SK-MEL-5 (cell line): ENCODE results near the gene GPR37L1. TPM values are rescaled to one million over a fixed set of nuclear protein-coding genes. Genes with fewer than 3 reads are reported as not detected.
"Not testable (repeated sequence)": the region's sequence is repeated elsewhere in the genome, so short reads cannot be mapped to it uniquely, and the experiment has no call there.

Experiments used
- DNase-seq: peaks from one replicate; pipeline ENCODE4 v3.0.0-alpha.2; 2016; ENCODE audit warnings: low read depth, low spot score
- in situ Hi-C: cut with HindIII; loops from 2 replicates; pipeline ENCODE4 v1.10.0; 2016; ENCODE audit warnings: low sequenced_read_pairs, high pct_unique_total_duplicates, low pct_unique_long_range_greater_than_20kb
- total RNA-seq: library from RNA; depleted of rRNA; stranded (reverse); fragments of >200 nt; shearing (Covaris generic); gene quantifications from 2 replicates; pipeline ENCODE4 v1.2.3, GENCODE V29; 2014

GPR37L1 gene
- total RNA-seq, 1 experiment from 2014 or later = not detected

DNA sequence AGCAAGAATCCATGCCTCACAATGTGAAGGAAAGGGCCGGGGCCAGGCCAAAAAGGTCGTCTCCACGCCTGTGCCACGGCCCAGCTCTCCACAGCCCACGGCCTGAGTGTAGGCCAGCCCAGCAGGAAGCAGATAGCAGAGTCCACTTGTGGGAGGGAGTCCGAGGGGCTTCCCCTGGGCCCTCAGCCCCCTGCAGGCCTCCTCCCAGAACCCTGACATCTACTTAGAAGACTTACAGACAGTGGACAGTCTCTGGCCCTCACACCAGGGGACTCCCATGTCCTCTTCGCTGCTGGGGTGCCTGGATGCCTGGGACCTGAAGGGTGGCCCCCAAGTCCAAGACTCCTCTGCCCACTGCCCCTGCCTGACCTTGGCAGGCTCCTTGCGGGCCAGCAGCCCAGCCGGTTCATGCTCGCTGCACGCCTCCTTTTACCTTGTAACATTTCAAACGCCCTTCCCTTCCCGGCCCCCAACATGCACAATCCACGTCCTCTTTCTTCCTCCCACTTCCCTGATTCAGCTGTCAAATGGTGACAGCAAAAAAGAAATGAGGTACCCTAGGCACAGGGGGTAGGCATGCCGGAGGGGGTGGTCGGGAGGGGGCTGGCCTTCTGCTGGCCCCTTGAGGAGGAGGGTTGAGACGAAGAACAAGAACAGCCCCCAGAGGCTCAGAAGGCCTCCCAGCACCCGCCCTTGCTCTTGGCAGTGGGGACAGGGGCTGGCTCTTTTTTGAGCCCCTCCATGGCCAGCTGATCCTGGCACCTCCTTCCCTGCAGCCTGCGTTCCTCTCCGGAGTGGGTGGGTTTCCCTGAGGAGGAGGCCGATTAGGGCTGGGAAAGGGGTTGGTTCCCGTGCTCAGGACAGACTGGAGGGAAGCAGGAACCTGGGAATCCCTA is 38.7 kb downstream of the GPR37L1 start:
- no peak for DNase-seq
- in situ Hi-C loops = no loop called here

DNA sequence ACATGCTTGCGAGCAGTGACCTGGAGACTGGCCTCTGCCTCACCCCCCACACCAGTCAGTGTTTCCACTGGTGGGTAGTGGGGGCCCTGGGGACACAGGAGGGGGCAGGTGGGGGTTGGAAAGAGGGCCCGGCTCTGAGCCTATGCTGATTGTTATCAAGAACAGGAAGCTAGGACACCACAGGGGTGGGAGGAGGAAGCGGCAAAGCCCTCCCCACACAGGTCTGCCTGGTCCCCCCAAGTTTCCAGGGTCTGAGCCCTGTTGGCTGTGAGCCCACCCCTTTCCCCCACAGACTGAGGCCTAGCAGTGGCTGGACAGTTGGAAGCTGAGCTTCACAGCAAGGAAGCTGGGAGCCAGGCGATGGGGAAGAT is 39.3 kb downstream of the GPR37L1 start:
- no peak for DNase-seq
- in situ Hi-C loops = no loop called here

DNA sequence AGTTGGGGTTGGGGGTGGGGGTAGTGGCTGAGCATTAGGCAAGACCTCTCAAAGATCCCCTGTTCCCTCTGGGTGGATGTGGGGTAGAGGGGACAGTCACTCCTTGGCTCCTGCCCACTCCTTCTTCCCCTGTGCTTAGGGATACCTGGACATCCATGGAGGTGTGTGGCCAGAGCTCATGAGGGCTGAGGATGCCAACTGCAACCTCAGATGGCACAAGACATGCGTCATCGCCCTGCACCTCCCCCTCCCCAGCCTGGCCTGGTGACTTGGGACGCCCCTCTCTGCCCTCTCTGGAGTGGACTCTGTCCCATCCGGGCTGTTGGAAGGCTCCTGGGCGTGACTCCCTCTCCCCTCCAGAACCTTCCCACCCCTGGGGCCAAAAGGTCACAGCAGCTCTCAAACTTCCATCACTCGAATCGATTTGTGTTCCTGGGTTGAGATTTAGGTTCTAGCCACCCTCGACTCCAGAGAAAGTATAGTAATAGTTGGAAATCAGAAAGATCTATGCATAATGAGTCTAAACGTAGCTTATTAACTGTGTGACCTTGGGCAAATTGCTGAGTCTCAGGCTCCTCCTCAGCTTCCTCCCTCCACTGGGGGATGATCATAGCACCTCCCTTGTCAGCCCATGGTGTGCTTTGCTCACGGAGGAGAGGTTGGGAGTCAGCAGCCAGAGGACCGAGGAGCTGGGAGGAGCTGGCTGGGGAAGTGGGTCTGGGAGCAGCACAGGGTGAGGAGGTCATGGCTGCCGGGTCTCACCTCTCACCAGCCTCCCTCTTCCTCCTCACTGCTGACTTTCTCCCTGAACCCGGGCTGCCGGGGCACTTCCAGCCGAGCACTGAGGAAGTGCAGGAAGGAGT is 39.9 kb downstream of the GPR37L1 start:
- no peak for DNase-seq
- in situ Hi-C loops = no loop called here

DNA sequence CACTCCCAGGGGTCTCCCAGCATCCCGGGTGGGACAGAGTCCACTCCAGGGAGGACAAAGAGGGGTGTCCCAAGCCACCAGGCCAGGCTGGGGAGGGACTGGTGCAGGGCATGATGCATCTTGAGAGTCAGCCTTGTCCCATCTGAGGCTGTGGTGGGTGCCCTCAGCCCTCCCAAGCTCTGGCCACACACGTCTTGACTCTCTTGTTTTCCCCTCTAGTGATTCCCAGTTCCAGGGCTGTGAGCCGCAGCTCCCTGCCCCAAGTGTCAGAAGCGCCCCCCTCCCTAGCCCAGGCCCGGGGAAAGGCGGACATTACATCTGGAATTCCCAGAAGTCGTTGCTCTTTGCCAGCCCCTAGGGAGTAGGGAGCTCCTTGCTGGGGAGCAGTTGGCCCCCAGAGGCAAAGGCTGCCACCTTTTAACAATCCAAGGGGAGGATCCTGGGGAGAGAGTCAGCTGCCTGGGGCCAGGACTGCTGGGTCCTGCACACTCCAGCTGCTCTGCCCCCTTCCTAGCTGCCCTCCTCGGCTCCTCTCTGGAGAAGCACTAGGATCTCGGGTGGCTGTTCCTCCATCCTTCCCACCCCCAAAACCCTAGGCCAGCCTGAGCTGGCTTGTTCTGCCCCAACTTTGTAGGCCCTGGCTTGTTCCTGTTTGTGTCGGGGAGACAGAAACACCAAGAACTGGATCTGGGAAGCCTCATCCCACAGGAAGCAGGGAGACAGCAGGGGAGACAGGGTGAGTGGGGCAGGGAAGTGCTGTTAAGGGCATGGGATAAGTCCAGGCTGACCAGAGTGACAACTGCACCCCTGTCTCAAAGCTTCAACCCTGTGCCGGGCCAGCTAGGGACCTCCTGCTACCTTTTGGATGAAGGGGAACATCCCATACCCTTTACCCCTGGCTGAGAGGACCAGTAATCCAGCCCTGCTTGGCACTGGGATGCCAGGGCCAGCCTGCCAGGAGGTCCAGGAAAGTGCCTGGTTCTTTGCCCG is 40.9 kb downstream of the GPR37L1 start:
- DNase-seq = no peak
- in situ Hi-C loops = no loop called here

DNA sequence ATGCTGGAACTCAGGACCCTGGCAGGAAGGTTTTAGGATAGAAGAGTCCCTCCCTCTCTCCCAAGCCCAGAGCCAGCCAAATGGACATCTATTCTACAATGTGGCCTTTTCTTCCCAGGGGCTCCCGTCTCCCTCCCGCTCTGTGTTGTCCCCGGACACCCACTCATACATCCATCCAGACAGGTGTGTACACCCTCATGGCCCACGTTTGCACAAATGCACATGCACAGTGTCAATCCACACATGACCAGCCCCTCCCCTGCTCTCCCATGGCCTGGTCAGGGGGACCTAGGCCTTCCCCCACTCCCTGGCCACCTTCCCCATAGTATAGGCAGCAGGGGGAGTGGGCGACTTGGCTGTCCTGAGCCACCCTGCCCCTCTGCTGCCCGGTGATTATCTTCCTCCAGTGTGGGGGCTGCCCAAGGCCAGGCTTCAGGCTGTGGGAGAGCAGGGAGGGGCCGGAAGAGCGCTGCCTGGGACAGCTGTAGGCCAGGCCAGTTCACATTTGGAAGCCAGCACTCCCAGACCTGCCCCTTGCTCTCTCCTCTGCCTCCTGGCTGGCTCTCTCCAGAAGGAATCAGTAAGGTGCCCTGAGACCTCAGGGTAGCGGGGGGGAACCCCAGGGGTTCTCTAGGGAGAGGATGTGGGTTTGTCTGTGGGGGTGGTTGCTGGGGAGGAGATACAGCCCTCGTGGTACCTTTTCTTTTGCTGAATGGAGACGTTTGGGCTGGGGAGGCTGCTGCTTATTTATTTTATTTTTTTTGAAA is 41.7 kb downstream of the GPR37L1 start:
- no peak for DNase-seq
- in situ Hi-C loops = no loop called here

DNA sequence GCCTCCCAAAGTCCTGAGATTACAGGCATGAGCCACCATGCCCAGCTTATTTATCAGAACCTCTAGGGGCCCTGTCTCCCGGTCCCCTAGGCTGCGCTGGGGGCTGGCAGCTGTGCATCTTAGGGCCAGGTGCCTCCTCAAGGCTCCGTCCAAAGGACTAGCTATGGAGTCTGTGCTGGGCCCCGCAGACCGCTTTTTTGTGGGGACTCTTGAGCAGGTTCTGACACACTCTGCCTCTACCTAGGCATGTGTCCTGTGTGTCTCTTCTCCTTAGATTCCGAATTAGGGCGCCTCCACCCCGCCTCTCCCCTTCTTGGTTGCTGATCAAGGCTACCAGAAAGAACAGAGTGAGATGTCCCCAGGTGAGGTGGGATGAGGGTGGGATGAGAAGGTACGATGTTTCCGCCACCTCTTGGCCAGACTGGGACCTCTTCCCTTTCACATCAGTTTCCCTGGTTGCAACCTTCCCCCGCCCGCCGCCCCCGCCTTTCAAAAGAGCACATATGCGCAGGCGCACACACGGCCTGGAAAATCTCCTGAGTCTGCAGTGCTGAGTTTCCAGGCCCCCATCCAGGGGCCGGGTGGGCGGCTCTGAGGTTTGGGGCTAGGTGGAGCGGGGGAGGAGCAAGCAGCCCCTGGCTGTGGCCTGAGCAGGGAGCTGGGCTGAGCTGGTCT is 42.7 kb downstream of the GPR37L1 start:
- DNase-seq = no peak

DNA sequence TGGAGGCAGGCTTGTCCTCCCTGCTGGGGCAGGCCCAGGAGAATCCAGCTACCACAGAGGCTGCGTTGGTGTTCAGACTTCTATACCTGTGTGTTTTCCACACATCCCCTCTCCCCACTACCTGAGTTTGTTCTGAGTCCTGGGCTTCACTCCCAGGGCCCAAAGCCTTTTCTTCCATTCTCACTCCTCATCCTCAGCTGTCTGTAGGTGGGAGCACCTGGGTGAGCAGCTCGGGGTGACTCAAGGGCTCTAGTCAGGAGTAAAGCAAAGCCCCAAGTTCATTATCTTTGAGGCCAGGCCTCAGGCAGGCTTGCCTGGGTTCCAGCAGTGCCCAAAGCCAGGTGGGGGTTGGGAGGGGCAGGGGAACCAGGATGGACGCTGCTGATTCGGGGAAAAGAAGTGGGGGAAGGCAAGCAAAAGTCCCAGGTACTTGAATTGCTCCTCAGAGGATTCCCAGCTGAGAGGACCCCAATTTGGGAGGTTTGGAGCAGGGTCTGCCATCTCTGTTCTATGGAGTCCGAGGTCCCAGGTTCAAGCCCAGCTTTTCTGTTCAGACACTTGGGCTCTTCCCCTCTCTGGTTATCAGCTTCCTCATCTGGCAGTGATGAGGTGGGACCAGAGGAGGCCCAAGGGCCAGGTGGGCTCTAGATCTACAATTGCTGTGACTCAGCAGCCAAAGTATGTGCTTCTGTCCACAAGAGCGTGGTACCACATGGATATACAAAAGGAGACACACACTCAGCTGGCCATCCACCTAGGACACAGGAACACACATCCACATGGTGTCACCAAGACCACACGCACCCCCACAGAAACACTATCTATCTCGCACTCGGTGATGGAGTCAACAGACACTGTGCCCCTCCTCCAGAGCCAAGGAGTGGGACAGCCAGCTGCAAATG is 43.5 kb downstream of the GPR37L1 start:
- in situ Hi-C loops = no loop called here
- DNase-seq = no peak

More for the DNA sequence above, 42.7 kb downstream of the GPR37L1 start:
- in situ Hi-C loops = no loop called here

DNA sequence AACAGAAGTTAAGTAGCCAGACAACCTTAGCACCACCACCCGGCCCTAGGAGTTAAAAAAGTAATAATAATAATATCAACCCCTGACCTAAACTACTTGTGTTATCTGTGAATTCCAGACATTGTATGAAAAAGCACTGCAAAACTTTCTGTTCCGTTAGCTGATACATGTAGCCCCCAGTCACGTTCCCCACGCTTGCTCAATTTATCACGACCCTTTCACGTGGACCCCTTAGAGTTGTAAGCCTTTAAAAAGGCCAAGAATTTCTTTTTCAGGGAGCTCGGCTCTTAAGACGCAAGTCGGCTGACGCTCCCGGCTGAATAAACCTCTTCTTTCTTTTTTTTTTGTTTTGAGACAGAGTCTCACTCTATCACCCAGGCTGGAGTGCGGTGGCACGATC is 44.3 kb downstream of the GPR37L1 start:
- DNase-seq, in situ Hi-C loops: not testable (repeated sequence)

DNA sequence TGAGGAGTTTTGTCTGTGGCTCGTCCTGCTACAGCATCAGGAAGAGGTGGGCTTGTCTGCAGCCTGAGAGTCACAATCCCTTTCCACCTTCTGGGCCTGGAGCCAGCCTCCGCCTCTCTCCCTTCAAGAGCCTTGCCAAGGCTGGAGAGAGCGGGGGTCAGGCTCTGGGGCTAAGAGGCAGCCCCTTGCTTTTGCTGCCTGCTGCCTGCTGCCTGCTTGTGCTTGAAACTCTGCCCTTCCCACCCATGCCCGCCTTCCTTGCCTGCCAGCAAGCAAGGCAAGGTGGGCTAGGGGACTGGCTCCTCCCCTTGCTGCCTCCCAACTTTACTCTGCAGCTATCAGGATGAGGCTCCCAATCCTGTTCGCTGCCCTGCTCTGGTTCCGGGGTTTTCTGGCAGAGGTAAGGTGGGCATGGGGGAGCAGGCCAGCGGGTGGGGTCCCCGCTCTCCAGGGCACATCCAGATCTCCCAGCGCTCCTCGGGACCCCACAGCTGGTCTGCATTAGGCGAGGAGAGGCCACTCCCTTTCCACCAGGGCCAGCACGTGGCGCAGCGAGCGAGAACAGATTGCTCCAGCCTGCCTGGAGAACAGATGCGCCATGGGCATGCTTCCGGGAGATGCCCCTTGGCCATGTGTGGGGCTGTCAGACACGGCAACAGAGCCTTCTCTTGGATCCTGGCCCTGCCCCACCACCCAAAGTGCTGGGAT is 45.1 kb downstream of the GPR37L1 start:
- in situ Hi-C loops = no loop called here
- DNase-seq = no peak

DNA sequence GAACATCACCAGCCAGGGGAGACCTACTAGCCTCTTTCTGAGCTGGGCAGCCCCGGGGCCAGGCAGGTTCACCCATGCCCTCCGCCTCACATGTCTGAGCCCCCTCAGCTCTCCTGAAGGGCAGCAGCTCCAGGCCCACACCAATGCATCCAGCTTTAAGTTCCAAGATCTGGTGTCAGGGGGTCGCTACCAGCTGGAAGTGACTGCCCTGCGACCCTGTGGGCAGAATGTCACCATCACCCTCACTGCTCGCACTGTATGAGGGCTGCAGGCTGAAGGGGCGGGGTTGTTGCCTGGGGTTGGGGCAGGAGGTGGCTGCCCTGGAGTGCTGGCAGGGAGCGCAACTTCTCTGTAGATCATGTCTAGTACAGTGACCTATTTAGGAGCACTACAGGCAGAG is 46.1 kb downstream of the GPR37L1 start:
- no peak for DNase-seq
- in situ Hi-C loops = no loop called here

DNA sequence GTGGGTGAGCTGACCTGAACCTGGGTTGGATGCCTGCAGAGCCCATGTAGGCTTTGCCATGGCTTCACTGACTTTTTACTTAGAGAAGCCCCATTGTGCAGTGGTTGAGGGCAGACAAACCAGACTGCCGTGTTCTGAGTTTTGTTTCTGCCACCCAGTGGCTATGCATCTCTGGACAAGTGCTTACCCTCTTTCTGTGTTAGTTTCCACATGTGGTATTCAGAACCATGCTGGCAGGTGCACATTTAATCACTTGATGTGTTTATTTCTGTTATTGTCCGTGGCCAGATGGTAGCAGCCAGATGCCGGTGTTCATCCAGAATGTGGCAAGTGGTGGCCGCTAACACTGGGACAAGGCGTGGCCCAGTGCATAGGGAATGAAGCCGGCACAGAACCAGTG is 48.0 kb downstream of the GPR37L1 start:
- no peak for DNase-seq
- in situ Hi-C loops = no loop called here

DNA sequence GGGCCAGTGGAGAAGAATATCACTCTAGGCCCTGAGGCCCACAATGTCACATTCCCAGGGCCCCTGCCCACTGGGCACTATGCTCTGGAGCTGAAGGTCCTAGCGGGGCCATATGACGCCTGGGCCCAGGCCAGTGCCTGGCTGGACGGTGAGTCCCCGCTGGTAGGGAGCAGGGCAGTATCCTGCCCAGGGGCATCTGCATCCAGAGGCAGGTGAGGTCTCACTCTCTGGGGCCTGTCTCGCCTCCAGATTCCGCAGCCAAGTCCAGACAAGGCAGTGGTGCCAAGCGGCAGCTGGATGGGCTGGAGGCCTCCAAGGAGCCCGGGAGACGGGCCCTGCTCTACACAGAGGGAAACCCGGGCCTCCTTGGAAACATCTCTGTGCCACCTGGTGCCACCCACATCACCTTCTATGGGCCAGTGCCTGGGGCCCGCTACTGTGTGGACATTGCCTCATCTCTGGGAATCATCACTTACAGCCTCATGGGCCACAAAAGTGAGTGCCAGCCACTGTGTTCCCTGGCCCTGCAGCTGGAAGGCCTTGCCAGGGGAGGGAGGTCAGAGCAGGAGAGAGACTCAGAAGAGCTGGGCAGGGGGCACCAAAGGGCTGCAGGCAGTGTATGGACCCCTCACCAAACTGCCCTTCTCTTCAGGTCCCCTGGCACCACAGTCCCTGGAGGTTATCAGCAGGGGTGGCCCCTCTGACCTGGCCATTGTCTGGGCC is 48.7 kb downstream of the GPR37L1 start:
- in situ Hi-C loops = no loop called here
- no peak for DNase-seq

DNA sequence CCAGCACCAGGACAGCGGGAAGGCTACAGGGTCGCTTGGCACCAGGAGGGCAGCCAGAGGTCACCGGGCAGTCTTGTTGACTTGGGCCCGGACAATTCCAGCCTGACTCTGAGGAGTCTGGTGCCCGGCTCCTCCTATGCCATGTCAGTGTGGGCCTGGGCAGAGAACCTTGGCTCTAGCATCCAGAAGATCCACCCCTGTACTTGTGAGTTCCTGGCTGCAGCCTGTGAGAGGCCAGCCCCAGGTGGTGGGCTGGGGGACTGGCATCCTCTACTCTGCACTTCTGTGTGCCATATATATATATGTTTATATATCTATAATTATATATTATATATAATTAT is 49.3 kb downstream of the GPR37L1 start:
- in situ Hi-C loops = no loop called here
- DNase-seq = no peak

DNA sequence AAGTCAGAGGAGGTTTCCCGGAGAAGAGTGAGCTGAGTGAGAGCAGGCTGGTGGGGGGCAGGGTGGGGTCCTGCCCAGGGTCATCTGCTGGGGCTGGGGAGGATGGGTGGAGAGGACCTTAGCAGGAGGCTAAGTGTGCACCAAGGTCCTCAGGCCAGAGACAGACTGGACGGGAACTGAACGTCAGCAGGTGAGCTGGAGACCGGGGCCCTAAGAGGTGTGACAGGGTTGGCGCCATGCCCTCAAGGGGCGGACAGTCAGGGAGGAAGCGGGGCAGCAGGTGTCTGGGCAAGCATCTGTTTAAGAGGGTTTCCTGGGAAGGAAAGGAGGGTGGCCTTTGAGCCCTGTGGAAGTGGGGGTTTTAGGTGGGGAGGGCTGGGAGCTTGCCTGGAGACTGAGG is 51.3 kb downstream of the GPR37L1 start:
- in situ Hi-C loops = no loop called here
- no peak for DNase-seq
